ENCODE measurements around the gene KCNN3.

Gene KCNN3

DNA sequence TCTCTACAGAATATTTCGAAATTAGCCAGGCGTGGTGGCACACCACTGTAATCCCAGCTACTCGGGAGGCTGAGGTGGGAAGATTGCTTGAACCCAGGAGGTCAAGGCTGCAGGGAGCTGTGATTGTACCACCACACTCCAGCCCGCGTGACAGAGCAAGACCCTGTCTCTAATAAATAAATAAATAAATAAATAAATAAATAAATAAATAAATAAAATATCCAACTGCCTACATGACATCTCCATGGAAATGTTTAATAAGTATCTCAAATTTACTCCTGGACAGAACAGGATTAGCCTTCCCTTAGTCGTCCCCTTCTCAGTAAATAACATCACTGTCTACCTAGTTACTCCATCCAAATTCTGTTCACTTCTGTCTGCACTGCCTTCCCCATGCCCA, 29.0 kb upstream of the KCNN3 start:
- Histone ChIP-seq H3K9ac (ENCODE audit: low read length in 5 of 5) (no peak overlapping the region), H3K27ac (ENCODE audit: low read depth, low read length) (no peak overlapping the region), H3K9me3 (ENCODE audit: control insufficient read depth in 5 of 5, low read length in 5 of 5) (no peaks in the 10 kb centered on the region), H3K36me3 (ENCODE audit: control insufficient read depth in 5 of 5, insufficient read depth in 5 of 5, low read length in 5 of 5) (no peaks in the 10 kb centered on the region), H3K4me1 (ENCODE audit: control insufficient read depth in 5 of 5, insufficient read depth in 5 of 5, low read length in 5 of 5) (peaks cover 0 to 8% (median 7%) of the 10 kb centered on the region in 5 donors), H3K4me3 (ENCODE audit: low read depth in 1 of 5, low read length in 5 of 5) (no peak overlapping the region), H3K27me3 (ENCODE audit: control insufficient read depth in 5 of 5, insufficient read depth in 4 of 5, low read length in 5 of 5) (no peaks in the 10 kb centered on the region)

- Histone ChIP-seq H3K27ac (ENCODE audit: low read depth, low read length) (no peak overlapping the region), H3K4me1 (ENCODE audit: control insufficient read depth in 5 of 5, insufficient read depth in 5 of 5, low read length in 5 of 5) (peaks cover 0 to 8% (median 7%) of the 10 kb centered on the region in 5 donors), H3K9me3 (ENCODE audit: control insufficient read depth in 5 of 5, low read length in 5 of 5) (no peaks in the 10 kb centered on the region), H3K9ac (ENCODE audit: low read length in 5 of 5) (no peak overlapping the region), H3K27me3 (ENCODE audit: control insufficient read depth in 5 of 5, insufficient read depth in 4 of 5, low read length in 5 of 5) (no peaks in the 10 kb centered on the region), H3K4me3 (ENCODE audit: low read depth in 1 of 5, low read length in 5 of 5) (no peak overlapping the region), H3K36me3 (ENCODE audit: control insufficient read depth in 5 of 5, insufficient read depth in 5 of 5, low read length in 5 of 5) (no peaks in the 10 kb centered on the region)
These were observed 26.7 kb upstream of the KCNN3 start for GRCh38 chr1:154896771-154897286.

- Histone ChIP-seq H3K27ac (ENCODE audit: low read depth, low read length) (no peak overlapping the region), H3K9me3 (ENCODE audit: control insufficient read depth in 5 of 5, low read length in 5 of 5) (no peaks in the 10 kb centered on the region), H3K4me1 (ENCODE audit: control insufficient read depth in 5 of 5, insufficient read depth in 5 of 5, low read length in 5 of 5) (peaks cover 0 to 8% (median 7%) of the 10 kb centered on the region in 5 donors), H3K9ac (ENCODE audit: low read length in 5 of 5) (no peak overlapping the region), H3K27me3 (ENCODE audit: control insufficient read depth in 5 of 5, insufficient read depth in 4 of 5, low read length in 5 of 5) (no peaks in the 10 kb centered on the region), H3K4me3 (ENCODE audit: low read depth in 1 of 5, low read length in 5 of 5) (no peak overlapping the region), H3K36me3 (ENCODE audit: control insufficient read depth in 5 of 5, insufficient read depth in 5 of 5, low read length in 5 of 5) (no peaks in the 10 kb centered on the region)
These were observed 25.7 kb upstream of the KCNN3 start for GRCh38 chr1:154895798-154896197.

GRCh38 chr1:154891452-154891851, 21.4 kb upstream of the KCNN3 start:
- H3K36me3 ChIP-seq (ENCODE audit: control insufficient read depth in 5 of 5, insufficient read depth in 5 of 5, low read length in 5 of 5) = no peaks in the 10 kb centered on the region

DNA sequence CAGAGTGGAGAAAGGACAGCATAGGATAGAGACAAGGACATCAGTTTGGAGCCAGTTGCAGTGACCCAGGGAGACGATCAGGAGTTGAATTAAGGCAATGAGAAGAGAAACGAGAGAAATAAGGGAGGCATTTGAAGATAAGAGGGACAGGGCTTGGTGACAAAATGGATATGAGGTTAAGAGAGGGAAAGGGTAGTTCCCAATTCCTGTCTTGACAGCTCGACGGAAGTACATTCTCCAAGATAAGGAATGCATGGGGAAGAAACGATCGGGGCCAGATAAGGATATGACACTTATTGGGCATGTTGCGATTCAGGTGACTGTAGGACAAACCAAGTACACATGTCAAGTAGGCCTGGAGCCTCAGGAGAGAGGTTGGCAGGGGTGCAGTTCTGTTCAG, 18.7 kb upstream of the KCNN3 start:
- Histone ChIP-seq H3K27ac (ENCODE audit: low read depth, low read length) (no peak overlapping the region), H3K9me3 (ENCODE audit: control insufficient read depth in 5 of 5, low read length in 5 of 5) (no peaks in the 10 kb centered on the region), H3K4me1 (ENCODE audit: control insufficient read depth in 5 of 5, insufficient read depth in 5 of 5, low read length in 5 of 5) (peaks cover 0 to 11% (median 0%) of the 10 kb centered on the region in 5 donors), H3K4me3 (ENCODE audit: low read depth in 1 of 5, low read length in 5 of 5) (no peak overlapping the region), H3K9ac (ENCODE audit: low read length in 5 of 5) (no peak overlapping the region), H3K27me3 (ENCODE audit: control insufficient read depth in 5 of 5, insufficient read depth in 4 of 5, low read length in 5 of 5) (peaks cover 0 to 6% (median 0%) of the 10 kb centered on the region in 5 donors), H3K36me3 (ENCODE audit: control insufficient read depth in 5 of 5, insufficient read depth in 5 of 5, low read length in 5 of 5) (no peaks in the 10 kb centered on the region)

More at GRCh38 chr1:154891452-154891851, 21.4 kb upstream of the KCNN3 start:
- peaks cover 0 to 11% (median 7%) of the 10 kb centered on the region in 5 donors for H3K4me1 ChIP-seq (ENCODE audit: control insufficient read depth in 5 of 5, insufficient read depth in 5 of 5, low read length in 5 of 5)
- no peak overlapping the region for H3K27ac ChIP-seq (ENCODE audit: low read depth, low read length)
- no peaks in the 10 kb centered on the region for H3K9me3 ChIP-seq (ENCODE audit: control insufficient read depth in 5 of 5, low read length in 5 of 5)
- H3K27me3 ChIP-seq (ENCODE audit: control insufficient read depth in 5 of 5, insufficient read depth in 4 of 5, low read length in 5 of 5) = peaks cover 0 to 6% (median 0%) of the 10 kb centered on the region in 5 donors
- no peak overlapping the region for H3K9ac ChIP-seq (ENCODE audit: low read length in 5 of 5)
- H3K4me3 ChIP-seq (ENCODE audit: low read depth in 1 of 5, low read length in 5 of 5) = no peak overlapping the region

- no peak overlapping the region for H3K4me3 ChIP-seq (ENCODE audit: low read depth in 1 of 5, low read length in 5 of 5)
- no peak overlapping the region for H3K27ac ChIP-seq (ENCODE audit: low read depth, low read length)
- H3K4me1 ChIP-seq (ENCODE audit: control insufficient read depth in 5 of 5, insufficient read depth in 5 of 5, low read length in 5 of 5) = peaks cover 0 to 11% (median 0%) of the 10 kb centered on the region in 5 donors
- H3K9me3 ChIP-seq (ENCODE audit: control insufficient read depth in 5 of 5, low read length in 5 of 5) = no peaks in the 10 kb centered on the region
- H3K9ac ChIP-seq (ENCODE audit: low read length in 5 of 5) = no peak overlapping the region
- peaks cover 0 to 6% (median 0%) of the 10 kb centered on the region in 5 donors for H3K27me3 ChIP-seq (ENCODE audit: control insufficient read depth in 5 of 5, insufficient read depth in 4 of 5, low read length in 5 of 5)
- H3K36me3 ChIP-seq (ENCODE audit: control insufficient read depth in 5 of 5, insufficient read depth in 5 of 5, low read length in 5 of 5) = no peaks in the 10 kb centered on the region
These were observed 16.4 kb upstream of the KCNN3 start for GRCh38 chr1:154886281-154887015.

- Histone ChIP-seq H3K27ac (ENCODE audit: low read depth, low read length) (no peak overlapping the region), H3K27me3 (ENCODE audit: control insufficient read depth in 5 of 5, insufficient read depth in 4 of 5, low read length in 5 of 5) (peaks cover 0 to 6% (median 0%) of the 10 kb centered on the region in 5 donors)
These were observed 15.0 kb upstream of the KCNN3 start for GRCh38 chr1:154884869-154885701.

GRCh38 chr1:154883919-154884868, 14.1 kb upstream of the KCNN3 start:
- Histone ChIP-seq H3K4me3 (ENCODE audit: low read depth in 1 of 5, low read length in 5 of 5) (no peak overlapping the region), H3K9ac (ENCODE audit: low read length in 5 of 5) (no peak overlapping the region), H3K9me3 (ENCODE audit: control insufficient read depth in 5 of 5, low read length in 5 of 5) (no peaks in the 10 kb centered on the region), H3K27me3 (ENCODE audit: control insufficient read depth in 5 of 5, insufficient read depth in 4 of 5, low read length in 5 of 5) (peaks cover 0 to 6% (median 0%) of the 10 kb centered on the region in 5 donors), H3K36me3 (ENCODE audit: control insufficient read depth in 5 of 5, insufficient read depth in 5 of 5, low read length in 5 of 5) (no peaks in the 10 kb centered on the region), H3K27ac (ENCODE audit: low read depth, low read length) (no peak overlapping the region), H3K4me1 (ENCODE audit: control insufficient read depth in 5 of 5, insufficient read depth in 5 of 5, low read length in 5 of 5) (peaks cover 0 to 11% (median 0%) of the 10 kb centered on the region in 5 donors)

More at GRCh38 chr1:154884869-154885701, 15.0 kb upstream of the KCNN3 start:
- Histone ChIP-seq H3K36me3 (ENCODE audit: control insufficient read depth in 5 of 5, insufficient read depth in 5 of 5, low read length in 5 of 5) (no peaks in the 10 kb centered on the region), H3K4me3 (ENCODE audit: low read depth in 1 of 5, low read length in 5 of 5) (no peak overlapping the region), H3K9me3 (ENCODE audit: control insufficient read depth in 5 of 5, low read length in 5 of 5) (no peaks in the 10 kb centered on the region), H3K4me1 (ENCODE audit: control insufficient read depth in 5 of 5, insufficient read depth in 5 of 5, low read length in 5 of 5) (peaks cover 0 to 11% (median 0%) of the 10 kb centered on the region in 5 donors), H3K9ac (ENCODE audit: low read length in 5 of 5) (no peak overlapping the region)

- Histone ChIP-seq H3K9me3 (ENCODE audit: control insufficient read depth in 5 of 5, low read length in 5 of 5) (no peaks in the 10 kb centered on the region), H3K36me3 (ENCODE audit: control insufficient read depth in 5 of 5, insufficient read depth in 5 of 5, low read length in 5 of 5) (no peaks in the 10 kb centered on the region), H3K4me1 (ENCODE audit: control insufficient read depth in 5 of 5, insufficient read depth in 5 of 5, low read length in 5 of 5) (peaks cover 0 to 11% (median 0%) of the 10 kb centered on the region in 5 donors), H3K27ac (ENCODE audit: low read depth, low read length) (no peak overlapping the region), H3K9ac (ENCODE audit: low read length in 5 of 5) (no peak overlapping the region), H3K27me3 (ENCODE audit: control insufficient read depth in 5 of 5, insufficient read depth in 4 of 5, low read length in 5 of 5) (peaks cover 0 to under 1% (median 0%) of the 10 kb centered on the region in 5 donors), H3K4me3 (ENCODE audit: low read depth in 1 of 5, low read length in 5 of 5) (no peak overlapping the region)
These were observed 11.9 kb upstream of the KCNN3 start for GRCh38 chr1:154881820-154882535.

Measured in subcutaneous abdominal adipose tissue (tissue), 5 donors.